Suprapubic skin (tissue), 3 donors: ENCODE data around the gene ATP1A3.

ENCODE experiments used
- CTCF ChIP-seq, 2 donors: fragments of 200-600 bp in 1 of 2; fragments of 450-650 bp in 1 of 2; sonication (generic) in 1 of 2; IDR thresholded peaks; one replicate each; pipeline ENCODE4 v1.5.1; 2016 to 2019; ENCODE audit warnings: antibody characterized with exemption in 2 of 2, mild to moderate bottlenecking in 1 of 2, moderate library complexity in 1 of 2
- POLR2A ChIP-seq, 2 donors: fragments of 450-650 bp; IDR thresholded peaks; one replicate each; pipeline ENCODE4 v1.6.1; 2017; ENCODE audit warnings: antibody characterized with exemption in 2 of 2, mild to moderate bottlenecking in 2 of 2, moderate library complexity in 2 of 2

- TF ChIP-seq CTCF (IDR thresholded peaks at IDR 0.05) = no peak
- no peak for TF ChIP-seq POLR2A (IDR thresholded peaks at IDR 0.05)
Measured at GRCh38 chr19:41999878-42000208, 5.8 kb upstream of the ATP1A3 start.
